UCSD-AML1 (cell line): Measurements from ENCODE around the gene MUCL3.
"Not testable (repeated sequence)": the region's sequence is repeated elsewhere in the genome, so short reads cannot be mapped to it uniquely, and the experiment has no call there.

Experiments
- DNase-seq: peaks from one replicate; lab custom pipeline; 2025; ENCODE audit not compliant: unreplicated experiment; lab: John Stamatoyannopoulos, UW

MUCL3 gene, protein sequence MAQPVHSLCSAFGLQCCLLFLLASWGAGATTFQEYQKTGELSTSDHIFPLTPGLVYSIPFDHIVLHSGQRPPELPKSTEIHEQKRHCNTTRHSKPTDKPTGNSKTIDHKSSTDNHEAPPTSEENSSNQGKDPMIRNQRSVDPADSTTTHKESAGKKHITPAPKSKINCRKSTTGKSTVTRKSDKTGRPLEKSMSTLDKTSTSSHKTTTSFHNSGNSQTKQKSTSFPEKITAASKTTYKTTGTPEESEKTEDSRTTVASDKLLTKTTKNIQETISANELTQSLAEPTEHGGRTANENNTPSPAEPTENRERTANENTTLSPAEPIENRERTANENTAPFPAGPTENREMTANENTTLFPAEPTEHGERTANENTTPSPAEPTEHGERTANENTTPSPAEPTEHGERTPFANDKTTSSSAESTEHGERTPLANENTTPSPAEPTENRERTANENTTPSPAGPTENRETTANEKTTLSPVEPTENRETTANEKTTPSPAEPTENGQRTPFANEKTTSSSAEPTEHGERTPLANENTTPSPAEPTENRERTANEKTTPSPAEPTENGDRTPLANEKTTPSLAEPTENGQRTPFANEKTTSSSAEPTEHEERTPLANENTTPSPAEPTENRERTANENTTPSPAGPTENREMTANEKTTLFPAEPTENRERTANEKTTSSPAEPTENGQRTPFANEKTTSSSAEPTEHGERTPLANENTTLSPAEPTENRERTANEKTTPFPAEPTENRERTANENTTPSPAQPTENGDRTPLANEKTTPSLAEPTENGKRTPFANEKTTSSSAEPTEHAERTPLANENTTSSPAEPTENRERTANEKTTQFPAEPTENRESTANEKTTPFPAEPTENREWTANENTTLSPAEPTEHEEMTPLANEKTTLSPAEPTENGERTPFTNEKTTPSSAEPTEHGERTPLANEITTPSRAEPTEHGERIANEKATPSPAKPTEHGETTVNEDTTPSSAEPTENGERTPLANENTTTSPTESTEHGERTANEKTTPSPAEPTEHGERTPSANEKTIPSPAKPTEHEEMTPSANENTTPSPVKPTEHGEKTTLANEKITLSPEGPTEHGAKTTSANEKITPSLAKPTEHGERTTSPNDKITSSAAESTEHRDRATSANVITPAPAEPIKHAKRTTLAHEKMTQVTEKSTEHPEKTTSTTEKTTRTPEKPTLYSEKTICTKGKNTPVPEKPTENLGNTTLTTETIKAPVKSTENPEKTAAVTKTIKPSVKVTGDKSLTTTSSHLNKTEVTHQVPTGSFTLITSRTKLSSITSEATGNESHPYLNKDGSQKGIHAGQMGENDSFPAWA (N-terminal part only)

GRCh38 chr6:30940361-30940986 lies at the start of gene MUCL3:
Gene MUCL3, plus strand, starts transcription at chr6:30940973. Its CDS starts 27 bp downstream, at chr6:30941000.
- DNase-seq = no peak

- no peak for DNase-seq
These were observed 49.4 kb upstream of the MUCL3 start for GRCh38 chr6:30891450-30891723.

- DNase-seq = no peak
These were observed 48.8 kb upstream of the MUCL3 start for GRCh38 chr6:30891816-30892538.

- DNase-seq = no peak
These were observed 47.7 kb upstream of the MUCL3 start for GRCh38 chr6:30893001-30893591.

- no peak for DNase-seq
These were observed 47.1 kb upstream of the MUCL3 start for GRCh38 chr6:30893666-30894065.

- DNase-seq = no peak
These were observed 46.4 kb upstream of the MUCL3 start for GRCh38 chr6:30894381-30894780.

- DNase-seq = no peak
These were observed 45.8 kb upstream of the MUCL3 start for GRCh38 chr6:30894935-30895334.

DNA sequence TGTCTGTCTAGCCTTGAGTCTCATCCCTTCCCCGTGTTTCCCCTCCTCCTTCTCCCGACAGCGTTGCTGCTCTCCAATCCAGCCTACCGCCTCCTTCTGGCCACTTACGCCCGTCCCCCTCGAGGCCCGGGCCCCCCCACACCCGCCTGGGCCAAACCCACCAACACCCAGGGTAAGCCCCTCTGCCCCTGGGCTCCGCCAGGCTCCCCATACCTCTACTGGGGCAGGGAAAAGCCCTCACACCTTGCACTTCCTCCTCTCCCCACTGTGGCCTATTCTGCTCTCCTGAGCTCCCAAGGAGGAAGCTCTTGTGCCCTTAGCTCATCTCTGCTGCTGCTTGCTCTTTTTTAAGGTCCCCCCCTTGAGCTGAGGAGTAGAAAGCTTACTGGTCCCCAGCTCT lies 45.4 kb upstream of the MUCL3 start:
- no peak for DNase-seq

- DNase-seq = no peak
These were observed 44.2 kb upstream of the MUCL3 start for GRCh38 chr6:30896541-30896940.

DNA sequence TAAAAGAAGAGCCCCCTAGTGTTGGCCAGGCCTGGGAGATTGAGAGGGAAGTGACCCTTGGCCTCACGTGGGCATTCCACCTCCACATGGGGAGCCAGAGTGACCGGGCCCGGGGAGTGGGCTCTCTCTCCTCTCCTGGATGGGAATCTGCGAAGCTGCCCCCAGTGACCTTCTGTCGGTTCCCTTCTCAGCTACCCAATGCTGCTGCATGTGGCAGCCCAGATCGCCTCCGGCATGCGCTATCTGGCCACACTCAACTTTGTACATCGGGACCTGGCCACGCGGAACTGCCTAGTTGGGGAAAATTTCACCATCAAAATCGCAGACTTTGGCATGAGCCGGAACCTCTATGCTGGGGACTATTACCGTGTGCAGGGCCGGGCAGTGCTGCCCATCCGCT lies 42.9 kb upstream of the MUCL3 start:
- no peak for DNase-seq

- DNase-seq = no peak
These were observed 41.9 kb upstream of the MUCL3 start for GRCh38 chr6:30898750-30899360.

DNA sequence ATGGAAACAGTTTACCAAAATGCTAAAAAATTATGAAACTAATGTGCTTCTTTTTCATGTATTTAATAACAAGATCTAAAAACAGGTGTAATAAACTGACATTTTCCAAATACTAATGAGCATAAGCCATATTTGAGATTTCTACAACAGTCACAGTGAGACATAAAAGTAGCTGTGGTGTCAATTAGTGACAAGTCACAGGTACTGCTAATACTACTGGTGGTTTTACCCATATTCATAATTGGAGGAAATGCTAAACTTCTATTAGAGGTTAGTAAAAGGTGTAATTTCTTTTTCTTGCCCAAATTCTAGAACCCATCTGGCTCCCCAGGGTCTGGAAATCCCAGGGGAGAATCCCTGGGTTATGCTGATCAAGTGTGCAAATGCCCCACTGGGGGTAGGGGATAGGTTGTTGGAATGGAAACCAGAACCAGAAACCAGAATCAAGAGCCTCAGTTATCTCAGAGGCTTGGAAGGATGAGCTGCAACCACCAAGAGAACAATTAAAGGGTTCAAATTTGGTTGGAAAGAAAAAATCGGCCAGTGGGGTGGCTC lies 39.8 kb upstream of the MUCL3 start:
- DNase-seq = no peak

DNA sequence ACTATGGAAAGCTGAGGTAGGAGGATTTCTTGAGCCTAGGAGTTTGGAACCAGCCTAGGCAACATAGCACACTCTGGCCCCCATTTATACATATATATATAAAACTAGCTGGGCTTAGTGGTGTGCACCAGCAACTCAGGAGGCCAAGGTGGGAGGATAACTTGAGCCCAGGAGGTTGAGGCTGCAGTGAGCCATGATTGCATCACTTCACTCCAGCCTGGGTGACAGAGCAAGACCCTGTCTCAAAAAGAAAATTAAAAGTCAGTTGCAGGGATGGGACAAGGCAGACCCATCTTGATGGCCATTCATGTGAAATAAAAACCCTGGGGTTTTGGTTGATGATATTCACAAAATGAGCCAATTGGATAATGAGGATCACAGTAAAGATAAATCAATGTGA lies 39.3 kb upstream of the MUCL3 start:
- DNase-seq = no peak

DNA sequence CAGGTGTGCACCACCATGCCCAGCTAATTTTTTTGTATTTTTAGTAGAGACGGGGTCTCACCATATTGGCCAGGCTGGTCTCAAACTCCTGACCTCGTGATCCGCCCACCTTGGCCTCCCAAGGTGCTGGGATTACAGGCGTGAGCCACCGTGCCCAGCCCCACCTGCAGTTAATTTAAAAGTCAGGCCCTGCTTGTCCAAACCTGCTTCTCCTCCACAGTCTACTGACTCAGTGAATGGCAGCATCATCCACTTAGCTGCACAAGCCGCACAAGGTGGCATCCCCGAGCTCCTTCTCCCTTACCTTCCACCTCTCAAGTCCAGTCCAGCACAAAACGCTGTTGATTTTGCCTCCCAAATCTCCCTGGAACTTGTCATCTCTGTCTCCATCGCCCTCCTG lies 38.6 kb upstream of the MUCL3 start:
- DNase-seq = not testable (repeated sequence)

GRCh38 chr6:30902709-30903108 lies 38.1 kb upstream of the MUCL3 start:
- no peak for DNase-seq

- no peak for DNase-seq
These were observed 37.5 kb upstream of the MUCL3 start for GRCh38 chr6:30903236-30903635.

DNA sequence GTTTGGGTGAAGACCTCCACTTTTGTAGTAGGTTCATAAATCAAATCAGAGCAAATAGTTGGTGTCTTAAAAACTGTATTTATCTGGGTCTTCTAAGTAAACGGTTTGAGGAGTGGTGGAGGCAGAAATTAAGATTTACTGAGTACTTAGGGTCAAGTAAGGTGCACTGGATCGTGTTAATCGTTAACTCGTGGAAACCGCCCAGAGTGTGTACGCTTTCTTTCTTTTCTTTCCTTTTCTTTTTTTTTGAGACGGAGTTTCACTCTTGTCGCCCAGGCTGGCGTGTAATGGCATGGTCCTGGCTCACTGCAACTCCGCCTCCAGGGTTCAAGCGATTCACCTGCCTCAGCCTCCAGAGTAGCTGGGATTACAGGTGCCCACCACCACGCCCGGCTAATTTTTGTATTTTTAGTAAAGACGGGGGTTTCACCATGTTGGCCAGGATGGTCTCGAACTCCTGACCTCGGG lies 33.4 kb upstream of the MUCL3 start:
- not testable (repeated sequence) for DNase-seq

DNA sequence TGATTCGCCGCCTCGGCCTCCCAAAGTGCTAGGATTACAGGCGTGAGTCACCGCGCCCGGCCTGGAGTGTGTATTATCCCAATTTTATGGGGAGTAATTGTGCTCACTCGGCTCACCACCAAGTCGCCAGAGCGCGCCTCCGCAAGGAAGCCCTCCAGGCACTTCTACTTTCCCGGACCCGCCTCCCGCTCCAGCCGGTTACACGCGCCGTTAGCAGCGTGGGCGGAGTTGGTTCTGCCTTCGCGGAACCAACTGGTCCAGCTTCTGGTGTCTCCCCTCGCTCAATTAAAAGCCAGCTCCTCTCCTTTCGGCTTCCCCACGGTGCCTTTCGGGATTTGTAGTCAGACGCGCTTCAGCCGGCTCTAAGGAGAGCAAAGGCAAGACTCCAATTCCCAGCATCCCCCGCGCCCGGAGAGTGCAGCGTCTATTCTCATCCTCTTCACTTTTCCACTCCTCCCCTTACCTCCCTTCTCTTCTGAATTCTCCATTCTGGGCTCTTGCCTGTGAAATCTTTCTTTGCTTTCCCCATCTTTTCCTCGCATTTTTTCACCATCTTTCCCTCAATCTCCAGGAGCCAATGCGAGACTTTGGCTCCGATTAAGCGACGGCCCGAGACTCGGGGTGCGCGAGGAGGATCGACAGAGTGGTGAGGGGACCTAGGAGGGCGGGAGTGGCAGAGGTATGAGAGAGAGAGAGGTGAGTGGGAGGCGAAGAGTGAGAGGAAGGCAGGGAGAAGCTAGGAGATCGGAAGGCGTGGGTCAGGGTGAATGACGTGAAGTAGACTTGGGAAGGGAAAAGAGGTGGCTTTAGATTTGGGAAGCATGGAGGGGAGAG lies 32.8 kb upstream of the MUCL3 start, which contains the start of gene GTF2H4:
TSS of gene GTF2H4 (plus strand) at position 450 of the 834 bp plus-strand sequence.
- DNase-seq = peak; percentile 95
